Neural progenitor cell (in vitro differentiated cells): Measurements from ENCODE around the gene PKNOX1.

Source experiments
- CTCF ChIP-seq: fragments of 200-600 bp; sonication (generic); IDR thresholded peaks from 2 replicates; pipeline ENCODE4 v1.5.1; 2017; ENCODE audit warnings: antibody characterized with exemption, mild to moderate bottlenecking
- EZH2 ChIP-seq: fragments of 200-600 bp; sonication (generic); IDR thresholded peaks from 2 replicates; pipeline ENCODE4 v1.6.1; 2017; ENCODE audit warnings: antibody characterized with exemption, mild to moderate bottlenecking, moderate library complexity
- EZH2phosphoT487 ChIP-seq: fragments of 200-600 bp; sonication (generic); IDR thresholded peaks from 2 replicates; pipeline ENCODE4 v1.6.1; 2017; ENCODE audit warnings: antibody characterized with exemption

DNA sequence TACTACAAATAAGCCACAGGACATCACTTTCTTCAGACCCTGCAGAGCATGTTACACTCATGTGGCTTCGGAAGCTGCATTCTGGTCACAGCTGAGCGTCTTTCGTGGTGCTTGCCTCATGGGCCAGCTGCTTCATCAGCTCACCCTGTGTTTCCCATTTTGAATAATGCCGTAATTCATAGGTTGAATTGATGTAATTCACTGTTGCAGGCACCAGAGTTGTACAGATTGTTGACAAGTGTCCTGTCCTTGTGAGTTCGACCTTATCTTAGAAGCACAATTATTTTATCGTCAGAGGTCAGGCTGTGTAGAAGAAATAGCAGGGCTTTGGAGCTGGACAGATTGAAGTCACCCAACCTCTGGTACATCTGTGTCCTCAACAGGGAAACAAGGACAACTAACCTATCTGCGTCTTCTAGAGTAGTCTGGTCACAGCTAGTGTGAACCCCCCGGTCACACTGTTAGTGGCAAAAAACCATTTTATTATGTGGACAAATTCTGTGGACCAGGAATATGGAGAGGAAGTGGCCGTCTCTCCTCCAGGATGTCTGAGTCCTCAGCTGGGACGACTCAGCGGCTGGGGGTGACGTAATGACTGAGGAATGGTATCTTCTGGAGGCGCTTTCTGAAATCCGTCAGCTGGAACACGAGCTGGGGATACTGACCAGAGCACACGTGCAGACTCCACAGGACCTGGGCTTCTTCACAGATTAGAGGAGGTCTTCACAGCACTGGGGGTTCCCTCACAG lies 17.8 kb downstream of the PKNOX1 start:
- TF ChIP-seq CTCF (no peak), EZH2phosphoT487 (no peak), EZH2 (no peak)
